ENCODE measurements around the gene FGD4. TPM values are rescaled to one million over a fixed set of nuclear protein-coding genes. Genes with fewer than 3 reads are reported as not detected.
A peak's percentile ranks its signal among the peaks of the same experiment; 100 is the strongest.

Gene FGD4
- total RNA-seq, 1 experiment from 2014 or later, result 39.7 TPM

- TF ChIP-seq PRDM15 (CRISPR knock-in tag; IDR thresholded peaks at IDR 0.05) (no peak), SMAD3 (CRISPR knock-in tag; IDR thresholded peaks at IDR 0.05; ENCODE audit: borderline replicate concordance) (no peak), MAX (CRISPR knock-in tag; IDR thresholded peaks at IDR 0.05) (no peak), E2F5 (CRISPR knock-in tag; IDR thresholded peaks at IDR 0.05) (no peak), TEAD1 (CRISPR knock-in tag; IDR thresholded peaks at IDR 0.05) (no peak), ZNF425 (CRISPR knock-in tag; conservative IDR thresholded peaks at IDR 0.05) (no peak), AFF4 (CRISPR knock-in tag; IDR thresholded peaks at IDR 0.05; ENCODE audit: borderline replicate concordance) (no peak), ZNF532 (CRISPR knock-in tag; IDR thresholded peaks at IDR 0.05; ENCODE audit: borderline replicate concordance) (no peak)
These were observed 38.4 kb upstream of the FGD4 start (continued) for GRCh38 chr12:32360956-32361355.

GRCh38 chr12:32362892-32363291 is 36.5 kb upstream of the FGD4 start:
- peaks cover 3% of the 10 kb centered on the region; the same call in 1 of the 2 replicates for H3K36me3 Mint-ChIP-seq
- peak; percentile 13 for ATAC-seq
- POLR2A ChIA-PET, result interaction anchor here (0.8 kb wide), 1 partner anchor 21 kb away, joined by 3 read pairs; no protein-coding TSS in a partner anchor
- H3K27me3 Mint-ChIP-seq (ENCODE audit: low read depth), result no peaks in the 10 kb centered on the region
- H3K9me3 Mint-ChIP-seq, result no peaks in the 10 kb centered on the region
- H3K4me3 Mint-ChIP-seq, result no peak overlapping the region
- CTCF ChIA-PET, result interaction anchor here (0.5 to 2.6 kb wide), 4 partner anchors 12 to 710 kb away, joined by 3 to 7 read pairs (median 3); no protein-coding TSS in a partner anchor
- no peak for DNase-seq (ENCODE audit: low spot score)
- peaks cover 41% of the 10 kb centered on the region for H3K4me1 Mint-ChIP-seq
- H3K27ac Mint-ChIP-seq, result peak overlapping the region; percentile 44
- TF ChIP-seq FOXP1 (CRISPR knock-in tag; IDR thresholded peaks at IDR 0.05; ENCODE audit: borderline replicate concordance) (no peak), MXD4 (CRISPR knock-in tag; IDR thresholded peaks at IDR 0.05; ENCODE audit: borderline replicate concordance) (no peak), ZNF671 (CRISPR knock-in tag; IDR thresholded peaks at IDR 0.05) (no peak), CREB1 (CRISPR knock-in tag; IDR thresholded peaks at IDR 0.05) (no peak), FOXP4 (CRISPR knock-in tag; IDR thresholded peaks at IDR 0.05) (no peak), ZNF121 (CRISPR knock-in tag; IDR thresholded peaks at IDR 0.05) (no peak), ZNF219 (CRISPR knock-in tag; IDR thresholded peaks at IDR 0.05; ENCODE audit: borderline replicate concordance) (no peak)

Data from WTC11 (cell line).